Lower leg skin (tissue), 3 donors: ENCODE measurements around the gene IL23R.

Source experiments
- POLR2A ChIP-seq, 2 donors: fragments of 450-650 bp; IDR thresholded peaks; one replicate each; pipeline ENCODE4 v1.6.1; 2016 to 2017; ENCODE audit warnings: antibody characterized with exemption in 2 of 2, mild to moderate bottlenecking in 1 of 2, moderate library complexity in 1 of 2
- TF ChIP-seq, protein P1 (sequence below), 3 donors: fragments of 450-650 bp; IDR thresholded peaks; one replicate each; pipeline ENCODE4 v1.5.1; 2016; ENCODE audit warnings: antibody characterized with exemption in 3 of 3, mild to moderate bottlenecking in 3 of 3, moderate library complexity in 2 of 3

DNA sequence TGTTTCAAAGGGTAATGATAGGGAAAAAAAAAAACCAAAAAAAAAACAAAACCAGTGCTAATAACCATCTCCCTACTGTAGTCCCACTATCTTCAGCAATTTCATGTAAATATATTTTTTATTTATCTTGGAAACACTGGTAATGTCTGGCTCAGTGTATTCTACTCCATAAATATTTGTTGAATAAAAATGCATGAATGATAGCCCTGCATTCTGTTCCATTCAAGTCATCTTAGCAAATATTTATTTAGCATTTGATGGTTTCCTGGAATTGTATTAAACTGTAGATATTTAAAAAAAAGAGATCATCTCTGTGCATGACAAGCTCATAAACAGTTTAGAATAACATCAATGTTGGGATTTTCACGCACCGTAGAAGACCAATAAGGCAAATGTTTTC lies 24.2 kb downstream of the IL23R start:
- TF ChIP-seq, protein P1, sequence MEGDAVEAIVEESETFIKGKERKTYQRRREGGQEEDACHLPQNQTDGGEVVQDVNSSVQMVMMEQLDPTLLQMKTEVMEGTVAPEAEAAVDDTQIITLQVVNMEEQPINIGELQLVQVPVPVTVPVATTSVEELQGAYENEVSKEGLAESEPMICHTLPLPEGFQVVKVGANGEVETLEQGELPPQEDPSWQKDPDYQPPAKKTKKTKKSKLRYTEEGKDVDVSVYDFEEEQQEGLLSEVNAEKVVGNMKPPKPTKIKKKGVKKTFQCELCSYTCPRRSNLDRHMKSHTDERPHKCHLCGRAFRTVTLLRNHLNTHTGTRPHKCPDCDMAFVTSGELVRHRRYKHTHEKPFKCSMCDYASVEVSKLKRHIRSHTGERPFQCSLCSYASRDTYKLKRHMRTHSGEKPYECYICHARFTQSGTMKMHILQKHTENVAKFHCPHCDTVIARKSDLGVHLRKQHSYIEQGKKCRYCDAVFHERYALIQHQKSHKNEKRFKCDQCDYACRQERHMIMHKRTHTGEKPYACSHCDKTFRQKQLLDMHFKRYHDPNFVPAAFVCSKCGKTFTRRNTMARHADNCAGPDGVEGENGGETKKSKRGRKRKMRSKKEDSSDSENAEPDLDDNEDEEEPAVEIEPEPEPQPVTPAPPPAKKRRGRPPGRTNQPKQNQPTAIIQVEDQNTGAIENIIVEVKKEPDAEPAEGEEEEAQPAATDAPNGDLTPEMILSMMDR (IDR thresholded peaks at IDR 0.05): no peak
- no peak for TF ChIP-seq POLR2A (IDR thresholded peaks at IDR 0.05)
